Fibroblast of skin of right biceps (primary cell): ENCODE data around the gene SLC39A5.

Experiments used
- DNase-seq: peaks from one replicate; pipeline ENCODE4 v3.0.0-alpha.2; 2013

Gene SLC39A5

DNA sequence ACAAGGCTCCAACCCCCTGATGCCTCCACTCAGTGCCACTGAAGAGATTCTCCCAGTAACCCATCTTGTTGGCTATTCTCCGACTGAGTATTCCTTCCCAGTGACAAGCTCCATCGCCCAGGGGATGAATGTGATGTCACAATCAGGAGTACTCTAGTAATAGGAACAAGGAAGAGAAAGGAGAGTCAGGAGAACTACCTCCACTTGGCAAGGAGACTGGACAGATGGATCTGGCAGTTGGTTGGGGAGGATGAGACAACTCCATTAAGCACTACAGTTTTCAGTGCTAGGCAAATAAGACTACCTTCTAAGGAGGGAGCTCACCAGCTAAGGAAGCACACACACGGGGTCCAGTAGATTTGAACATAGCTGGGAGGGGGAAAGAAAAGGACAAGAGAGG, 13.4 kb upstream of the SLC39A5 start:
- DNase-seq, result no peak

DNA sequence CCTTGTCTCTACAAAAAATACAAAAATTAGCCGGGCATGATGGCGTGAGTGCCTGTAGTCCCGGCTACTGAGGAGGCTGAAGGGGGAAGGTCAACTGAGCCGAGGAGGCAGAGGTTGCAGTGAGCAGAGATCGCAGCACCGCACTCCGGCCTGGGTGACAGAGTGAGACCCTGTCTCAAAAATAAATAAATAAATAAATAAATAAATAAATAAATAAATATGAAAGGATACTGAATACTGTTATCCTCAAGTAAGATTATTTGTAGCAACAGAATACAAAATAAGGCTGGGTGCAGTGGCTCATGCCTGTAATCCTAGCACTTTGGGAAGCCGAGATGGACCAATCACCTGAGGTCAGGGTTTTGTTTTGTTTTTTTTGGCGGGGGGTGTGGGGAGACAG, 10.0 kb upstream of the SLC39A5 start:
- DNase-seq, result no peak

DNA sequence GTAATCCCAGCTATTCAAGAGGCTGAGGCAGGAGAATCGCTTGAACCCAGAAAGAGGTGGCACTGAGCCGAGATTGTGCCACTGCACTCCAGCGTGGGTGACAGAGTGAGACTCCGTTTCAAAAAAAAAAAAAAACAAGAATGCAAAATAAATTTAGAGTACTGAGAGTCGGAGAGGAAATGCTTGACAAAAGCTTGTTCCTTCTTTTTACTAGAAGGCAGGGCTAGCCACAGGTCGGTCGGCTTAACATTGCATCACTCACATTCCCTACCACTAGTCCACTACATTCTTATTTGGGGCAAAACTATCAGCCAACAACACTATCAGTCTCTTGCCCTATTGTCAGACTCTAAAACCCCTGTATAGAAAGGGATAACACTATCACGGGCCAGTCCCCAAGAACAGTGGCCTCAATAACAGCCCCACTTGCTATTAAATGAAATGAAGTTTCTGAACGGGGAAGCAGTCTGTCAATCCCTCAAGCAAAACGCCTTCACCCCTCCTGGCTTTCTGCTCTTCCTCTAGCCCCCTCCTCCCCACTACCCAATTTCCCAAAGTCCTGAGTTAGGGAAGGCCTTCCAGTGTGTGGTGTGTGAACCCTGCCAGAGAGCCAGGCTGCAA, 9.1 kb upstream of the SLC39A5 start:
- peak; percentile 52 for DNase-seq

DNA sequence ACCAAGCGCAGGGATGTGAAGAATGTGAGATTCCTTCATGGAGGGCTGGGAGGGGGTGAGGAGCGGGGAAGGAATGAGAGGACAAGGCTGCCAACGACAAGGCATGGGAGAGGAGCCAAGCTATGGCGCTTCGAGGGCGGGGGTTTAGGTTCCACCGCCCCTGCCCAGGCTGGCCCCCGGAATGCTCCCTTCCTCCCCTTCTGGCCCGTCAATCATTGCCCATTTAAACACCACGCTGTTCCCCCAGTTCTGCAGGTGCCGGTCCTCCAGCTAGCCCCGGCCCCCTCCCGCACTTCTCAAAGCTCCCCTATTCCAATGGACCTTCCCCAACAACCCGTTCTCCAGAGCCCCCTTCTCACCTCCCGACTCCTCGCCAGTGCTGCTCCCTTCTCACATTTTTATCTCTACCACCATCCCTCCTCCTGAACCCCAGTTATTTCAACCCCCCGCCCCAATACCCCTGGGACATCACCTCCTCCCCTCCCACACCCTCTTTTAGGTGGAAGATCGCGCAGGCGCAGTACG, 8.6 kb upstream of the SLC39A5 start:
- peak; percentile 87 for DNase-seq

DNA sequence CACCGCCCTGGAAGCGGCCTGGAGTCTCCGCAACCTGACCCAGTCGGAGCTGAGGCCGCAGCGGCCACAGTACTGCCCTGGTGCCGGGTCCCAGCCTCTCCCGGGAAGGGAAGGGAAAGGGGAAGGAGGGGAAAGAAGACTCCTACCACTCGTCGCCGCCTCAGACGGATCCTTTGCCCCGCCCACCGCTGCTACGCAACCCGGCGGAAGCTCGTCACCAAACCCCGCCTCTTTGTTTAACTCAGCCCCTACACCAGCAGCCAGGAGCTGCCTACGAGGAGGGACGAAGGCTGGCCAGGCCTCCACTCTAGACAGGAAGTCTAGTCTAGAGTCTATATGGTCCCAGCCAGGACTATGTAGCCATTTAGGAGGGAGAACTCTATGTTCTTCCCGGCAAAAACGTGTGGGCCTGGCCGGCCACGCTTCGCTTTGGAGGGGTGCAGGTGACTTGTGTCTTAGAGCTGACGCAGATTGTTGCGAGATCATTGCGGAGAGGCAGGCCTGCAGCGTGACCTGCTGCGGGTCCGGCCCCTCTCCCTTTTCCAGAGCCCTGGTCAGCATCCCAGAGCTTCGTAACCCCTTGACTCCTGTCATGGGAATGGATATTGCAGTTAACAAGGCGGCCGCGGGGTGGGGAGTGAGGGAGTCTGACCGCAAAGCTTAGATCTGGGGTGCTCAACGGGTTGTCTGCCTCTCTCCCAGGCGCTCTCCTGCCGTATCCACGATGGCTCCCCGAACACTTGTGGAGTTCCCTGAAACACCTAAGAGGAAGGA, 7.9 kb upstream of the SLC39A5 start, which contains the start of gene RNF41:
Gene RNF41 (minus strand): TSS at position 166 of the 774 bp plus-strand sequence. CDS start 7,875 bp downstream, outside the sequence.
- peak; percentile 98 for DNase-seq

DNA sequence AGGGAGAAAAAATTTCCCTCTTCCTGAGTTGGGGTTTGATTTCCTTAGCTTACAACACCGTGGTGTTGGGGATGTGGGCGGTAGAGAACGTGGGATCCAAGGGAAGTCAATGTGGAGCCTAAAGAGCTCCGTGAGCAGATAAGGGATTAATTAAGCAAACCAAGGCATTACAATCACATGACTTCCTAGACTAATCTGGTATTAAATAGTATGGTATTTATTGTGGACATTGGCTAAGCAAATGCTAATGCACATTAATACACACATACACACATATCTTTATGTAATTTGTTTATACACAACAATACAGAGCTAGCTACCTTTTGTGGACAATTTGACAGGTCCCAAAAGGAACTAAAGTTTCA, 7.3 kb upstream of the SLC39A5 start:
- DNase-seq, result no peak

DNA sequence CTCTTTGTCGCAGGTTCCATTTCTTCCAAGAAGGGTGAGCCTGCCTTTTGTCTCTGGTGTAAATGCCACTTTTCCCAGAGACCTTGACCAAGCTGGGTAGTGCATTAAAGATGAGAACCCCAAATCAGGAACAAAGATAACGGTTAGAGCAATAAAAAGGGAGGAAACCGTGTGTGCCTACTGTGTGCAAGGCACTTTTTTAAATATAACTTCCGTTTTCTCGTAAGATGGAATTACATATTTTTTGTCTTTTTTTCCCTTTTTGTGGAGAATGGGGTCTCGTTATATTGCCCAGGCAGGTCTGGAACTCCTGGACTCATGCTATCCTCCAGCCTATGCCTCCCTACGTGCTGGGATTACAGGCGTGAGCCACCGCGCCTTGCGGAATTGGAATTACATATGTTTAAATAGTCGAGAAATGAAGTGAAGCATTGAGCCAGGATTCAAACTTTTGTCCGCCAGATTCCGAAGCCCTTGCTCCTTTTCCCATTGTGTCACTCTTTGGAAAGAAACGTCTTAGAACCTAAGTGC, 6.2 kb upstream of the SLC39A5 start:
- DNase-seq, result no peak

DNA sequence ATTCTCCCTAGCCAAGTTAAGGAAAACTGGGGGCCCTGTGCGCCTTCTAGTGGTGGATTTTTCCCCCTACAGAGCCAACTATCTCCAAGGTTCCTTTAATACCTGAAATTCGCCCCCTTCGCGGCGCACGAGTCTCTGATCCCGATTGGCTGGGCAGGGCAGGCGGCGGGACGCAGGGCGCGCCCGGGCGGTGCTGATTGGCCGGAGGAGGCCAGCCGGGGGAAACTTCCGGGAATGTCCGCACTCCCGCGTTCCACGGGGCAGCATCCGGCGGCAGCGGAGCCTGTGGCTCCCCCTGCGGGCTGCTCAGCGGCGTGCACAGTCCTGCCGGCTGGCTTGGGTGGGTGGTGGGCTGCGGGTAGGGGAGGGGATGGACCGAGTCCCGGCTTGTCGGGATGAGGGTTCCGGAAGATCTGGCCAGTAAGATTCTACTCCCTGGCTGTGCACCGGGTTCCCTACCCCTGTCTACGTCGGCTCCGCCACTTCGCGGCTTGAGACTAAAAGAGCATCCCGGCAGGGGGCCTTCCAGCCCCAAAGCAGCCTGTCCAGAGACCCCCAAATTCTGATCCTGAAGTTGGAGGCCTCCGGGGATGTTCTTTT, 5.6 kb upstream of the SLC39A5 start, which contains the start of gene NABP2:
Gene NABP2 (plus strand): TSS at position 241 of the 600 bp plus-strand sequence. CDS start 515 bp downstream, outside the sequence.
- peak; percentile 99 for DNase-seq

DNA sequence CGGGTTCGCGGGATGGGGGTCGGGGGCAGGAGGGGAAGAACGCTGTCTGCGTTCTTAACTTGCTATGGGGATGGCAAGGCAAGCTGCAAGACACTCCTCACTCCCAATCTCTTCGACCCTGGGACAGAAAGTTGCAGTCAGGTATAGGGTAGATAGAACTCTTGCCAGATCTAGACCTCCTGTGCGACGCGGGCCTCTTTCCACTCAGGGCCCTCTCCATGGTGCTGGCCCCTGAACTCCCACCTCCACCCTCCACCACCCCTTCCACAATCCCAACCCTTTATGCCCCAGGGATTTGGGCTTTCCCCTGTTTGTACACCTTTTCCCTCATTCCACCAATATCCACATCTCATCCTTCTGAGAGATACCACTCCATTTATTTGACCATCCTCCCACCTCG, 4.9 kb upstream of the SLC39A5 start:
- no peak for DNase-seq

DNA sequence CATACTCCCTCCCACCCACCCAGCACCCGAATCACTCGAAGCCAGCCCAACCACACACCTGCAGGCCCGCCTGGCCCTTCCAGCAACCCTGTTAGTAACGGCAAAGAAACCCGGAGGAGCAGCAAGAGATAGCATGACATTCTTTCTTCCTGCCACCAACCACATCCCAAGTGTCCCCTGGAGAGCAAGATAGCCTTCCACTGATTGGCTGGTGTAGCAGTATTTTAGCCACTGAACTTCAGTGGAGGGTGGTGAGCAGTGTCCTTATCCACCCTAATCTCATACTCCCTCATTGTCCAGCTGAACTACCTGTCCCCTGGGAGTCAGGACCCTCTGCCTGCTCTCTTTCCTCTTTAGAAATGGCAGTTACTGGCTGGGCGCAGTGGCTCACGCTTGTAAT, 769 bp upstream of the SLC39A5 start:
- no peak for DNase-seq

DNA sequence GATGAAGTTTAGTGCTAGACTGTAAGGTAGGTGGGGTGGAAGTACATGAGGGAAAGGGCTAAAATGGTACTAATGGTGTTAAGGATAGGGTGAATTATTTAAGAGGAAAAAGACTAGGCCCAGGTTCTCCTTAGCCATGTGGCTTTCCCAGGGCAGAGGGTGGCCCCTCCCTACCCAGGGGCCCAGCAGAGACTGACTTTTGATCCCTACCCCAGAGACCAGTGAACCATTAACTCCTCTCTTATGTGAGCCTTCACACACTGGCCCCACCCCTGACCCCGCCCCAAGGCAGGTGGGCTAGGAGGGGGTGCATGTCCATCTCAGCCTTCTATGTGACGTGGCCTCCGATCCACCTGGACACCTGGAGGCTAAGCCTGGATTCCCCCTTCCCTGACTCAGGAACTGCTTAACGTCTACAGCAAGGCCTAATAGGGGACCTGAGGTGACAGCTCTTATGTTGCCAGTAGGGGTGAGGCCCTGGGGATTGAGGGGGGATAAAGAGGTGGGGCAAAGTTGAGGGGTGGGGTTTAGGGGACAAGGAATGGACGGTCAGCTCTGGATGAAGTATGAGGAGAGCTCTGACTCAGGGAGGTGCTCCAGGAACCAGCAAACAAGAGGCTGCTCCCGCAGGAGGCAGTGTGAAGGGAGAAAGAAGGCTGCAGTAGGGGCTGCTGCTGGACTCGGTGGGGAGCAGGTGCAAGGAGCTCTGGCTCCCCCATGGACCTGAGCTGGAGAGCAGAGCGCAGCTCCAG, 757 bp downstream of the SLC39A5 start:
- DNase-seq, result no peak

DNA sequence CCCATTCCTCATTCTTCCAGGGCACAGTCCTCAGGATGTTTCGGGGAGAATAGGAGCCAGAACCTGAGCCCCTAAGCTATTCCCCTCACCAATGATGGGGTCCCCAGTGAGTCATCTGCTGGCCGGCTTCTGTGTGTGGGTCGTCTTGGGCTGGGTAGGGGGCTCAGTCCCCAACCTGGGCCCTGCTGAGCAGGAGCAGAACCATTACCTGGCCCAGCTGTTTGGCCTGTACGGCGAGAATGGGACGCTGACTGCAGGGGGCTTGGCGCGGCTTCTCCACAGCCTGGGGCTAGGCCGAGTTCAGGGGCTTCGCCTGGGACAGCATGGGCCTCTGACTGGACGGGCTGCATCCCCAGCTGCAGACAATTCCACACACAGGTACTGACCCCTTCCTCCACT, 1.3 kb downstream of the SLC39A5 start:
- DNase-seq, result no peak

DNA sequence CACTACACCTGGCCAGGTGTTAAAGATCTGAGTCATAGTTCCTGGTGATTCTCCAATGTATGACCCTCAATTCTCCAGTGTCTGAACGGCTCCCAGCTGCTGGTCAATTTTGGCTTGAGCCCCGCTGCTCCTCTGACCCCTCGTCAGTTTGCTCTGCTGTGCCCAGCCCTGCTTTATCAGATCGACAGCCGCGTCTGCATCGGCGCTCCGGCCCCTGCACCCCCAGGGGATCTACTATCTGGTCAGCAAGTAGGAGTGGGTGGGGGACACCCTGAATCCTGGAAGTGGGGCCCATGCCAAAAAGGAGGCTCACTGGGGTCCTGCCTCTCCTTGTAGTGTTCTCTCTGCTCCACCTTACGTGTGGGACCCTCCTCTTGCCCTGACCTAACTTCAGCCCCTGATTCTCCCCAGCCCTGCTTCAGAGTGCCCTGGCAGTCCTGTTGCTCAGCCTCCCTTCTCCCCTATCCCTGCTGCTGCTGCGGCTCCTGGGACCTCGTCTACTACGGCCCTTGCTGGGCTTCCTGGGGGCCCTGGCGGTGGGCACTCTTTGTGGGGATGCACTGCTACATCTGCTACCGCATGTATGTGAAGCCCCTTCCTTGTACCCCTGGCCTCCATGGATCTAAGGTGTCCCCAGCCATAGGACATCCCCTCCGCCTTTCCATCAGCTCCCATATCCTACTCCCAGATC, 5.0 kb downstream of the SLC39A5 start:
- DNase-seq, result no peak

DNA sequence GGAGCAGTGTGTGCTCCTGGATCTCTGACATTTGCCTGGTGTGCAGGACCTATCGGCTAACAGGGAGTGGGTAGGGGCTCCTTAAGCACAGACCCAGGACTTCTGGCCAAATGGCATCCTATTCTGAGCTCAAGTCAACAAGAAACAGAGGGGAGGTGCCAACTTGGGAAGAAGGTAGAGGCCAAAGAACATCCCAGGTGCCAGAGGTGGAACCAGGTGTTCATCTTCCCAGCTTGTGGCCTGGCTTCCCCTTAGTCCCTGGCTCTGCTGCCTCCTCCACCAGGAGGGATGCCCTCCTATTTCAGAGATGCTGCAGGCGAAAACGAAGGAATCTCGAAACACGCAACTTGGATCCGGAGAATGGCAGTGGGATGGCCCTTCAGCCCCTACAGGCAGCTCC, 6.2 kb downstream of the SLC39A5 start:
- DNase-seq, result no peak

DNA sequence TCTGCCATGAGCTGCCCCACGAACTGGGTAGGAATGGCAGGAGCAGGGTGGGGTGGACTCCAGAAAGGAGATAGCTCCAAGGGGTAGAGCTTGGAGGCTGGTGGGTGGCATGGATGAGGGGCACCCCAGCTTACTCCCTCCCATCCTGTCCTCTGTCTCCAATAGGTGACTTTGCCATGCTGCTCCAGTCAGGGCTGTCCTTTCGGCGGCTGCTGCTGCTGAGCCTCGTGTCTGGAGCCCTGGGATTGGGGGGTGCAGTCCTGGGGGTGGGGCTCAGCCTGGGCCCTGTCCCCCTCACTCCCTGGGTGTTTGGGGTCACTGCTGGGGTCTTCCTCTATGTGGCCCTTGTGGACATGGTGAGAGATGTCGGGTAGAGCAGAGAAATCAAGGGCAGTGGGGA, 7.1 kb downstream of the SLC39A5 start:
- no peak for DNase-seq

DNA sequence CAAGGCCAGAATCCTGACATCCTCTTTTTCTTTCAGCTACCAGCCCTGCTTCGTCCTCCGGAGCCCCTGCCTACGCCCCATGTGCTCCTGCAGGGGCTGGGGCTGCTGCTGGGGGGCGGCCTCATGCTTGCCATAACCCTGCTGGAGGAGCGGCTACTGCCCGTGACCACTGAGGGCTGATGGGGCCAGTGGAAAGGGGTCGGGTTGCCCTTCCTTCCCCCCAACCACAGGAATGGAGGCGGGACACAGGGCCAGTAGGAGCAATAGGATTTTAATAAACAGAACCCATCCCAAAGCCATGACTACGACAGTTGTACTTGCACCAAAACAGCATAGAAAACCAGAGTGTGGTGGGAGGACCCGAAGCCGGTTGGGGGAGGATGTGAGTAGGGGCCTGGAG, 7.7 kb downstream of the SLC39A5 start:
- DNase-seq, result no peak

DNA sequence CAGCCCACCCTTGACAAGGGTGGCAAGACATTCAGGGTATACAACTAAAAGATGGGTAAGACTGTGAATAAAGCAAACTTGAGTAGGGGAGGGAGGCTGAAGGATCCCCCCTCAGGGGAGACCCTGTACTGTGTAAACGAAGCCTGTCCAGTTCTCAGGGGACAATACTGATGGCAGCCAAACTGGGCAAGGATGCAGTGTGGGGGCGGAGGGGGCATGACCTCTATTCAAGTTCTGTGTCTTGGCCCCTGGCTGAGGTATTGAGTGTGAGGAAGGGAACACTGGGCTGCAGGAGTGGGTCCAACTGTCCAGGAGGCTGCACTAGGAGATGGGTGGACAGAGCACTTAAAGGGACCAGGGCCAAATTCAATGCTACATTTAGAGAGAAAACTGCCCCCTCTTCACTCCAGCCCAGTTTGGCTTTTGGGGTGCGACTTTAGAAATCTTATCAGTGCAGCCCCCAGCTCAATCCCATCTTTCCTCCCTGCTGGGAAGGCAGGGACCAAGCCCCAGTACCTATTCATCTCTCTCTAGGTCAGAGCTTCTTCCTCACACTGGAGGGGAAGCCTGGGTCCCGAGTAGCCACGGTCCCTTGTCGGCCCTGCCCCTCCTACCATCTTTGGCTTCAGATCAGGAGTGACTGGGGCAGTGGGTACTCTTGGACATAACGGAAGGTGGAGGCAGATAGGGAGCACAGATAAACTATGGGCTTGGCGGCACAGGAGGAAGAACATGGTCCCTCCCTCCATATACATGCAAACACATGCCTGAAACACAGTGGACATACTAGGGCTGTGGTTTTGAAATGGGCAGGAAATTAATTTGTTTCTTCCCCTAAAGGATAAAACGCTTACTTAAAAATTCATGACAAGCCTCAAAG, 11.8 kb downstream of the SLC39A5 start:
- DNase-seq, result no peak

DNA sequence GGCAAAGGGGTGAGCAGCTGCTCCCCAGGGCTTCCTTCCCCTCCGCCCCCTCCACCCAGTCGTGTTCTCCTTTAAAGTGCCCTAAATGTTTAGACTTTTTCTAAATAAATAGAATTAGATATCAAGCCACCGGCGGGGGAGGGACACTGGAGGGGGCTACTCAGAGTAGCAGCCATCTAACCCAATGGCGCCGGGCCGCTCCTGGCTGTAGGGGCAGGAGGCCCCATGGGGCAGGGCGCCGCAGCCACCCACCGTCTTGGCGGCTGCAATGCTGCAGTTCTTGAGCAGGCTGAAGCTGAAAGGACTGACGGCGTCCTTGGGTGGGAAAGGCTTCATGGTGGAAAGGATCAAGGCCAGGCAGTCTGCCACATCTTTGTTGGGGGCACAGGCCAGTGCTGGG, 13.1 kb downstream of the SLC39A5 start:
- no peak for DNase-seq

DNA sequence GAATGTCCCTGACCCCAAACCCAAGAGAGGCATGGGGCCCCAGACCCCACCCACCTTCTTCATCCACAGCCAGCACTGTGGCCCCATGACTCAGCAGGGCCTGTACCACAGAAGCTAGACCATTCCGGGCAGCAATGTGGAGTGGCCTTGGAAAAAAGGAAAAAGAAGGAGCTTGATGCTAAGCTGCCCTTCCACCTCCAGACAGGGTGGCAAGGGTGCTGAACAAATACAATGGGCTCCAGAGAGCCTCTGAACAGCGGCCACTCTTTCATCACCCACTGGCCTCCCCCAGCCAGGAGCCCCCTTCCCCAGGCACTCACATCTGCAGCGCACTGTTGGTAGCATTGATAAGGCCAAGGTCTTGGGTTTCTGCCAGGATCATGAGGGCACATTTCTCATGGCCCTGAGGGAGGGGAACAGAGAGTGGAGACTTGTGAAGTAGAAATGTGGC, 13.9 kb downstream of the SLC39A5 start:
- no peak for DNase-seq

DNA sequence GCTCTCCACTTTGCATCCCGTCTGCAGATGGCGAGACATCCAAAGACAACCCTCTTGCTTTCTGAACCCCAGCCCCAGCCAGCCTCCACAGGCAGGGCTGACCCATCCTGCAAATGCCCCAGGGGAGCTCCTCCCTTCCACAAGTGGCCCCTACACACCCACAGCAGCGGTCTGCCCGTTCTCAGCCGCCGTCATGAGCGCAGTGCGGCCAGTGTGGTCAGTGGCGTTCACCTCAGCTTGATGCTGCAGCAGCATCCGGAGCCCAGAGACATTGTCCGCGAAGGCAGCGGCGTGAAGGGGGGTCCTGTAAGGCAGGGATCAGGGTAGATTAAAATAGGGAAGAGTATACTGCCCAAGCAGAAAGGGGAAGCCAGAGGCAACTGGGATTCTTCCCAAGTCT, 14.6 kb downstream of the SLC39A5 start:
- DNase-seq, result no peak

DNA sequence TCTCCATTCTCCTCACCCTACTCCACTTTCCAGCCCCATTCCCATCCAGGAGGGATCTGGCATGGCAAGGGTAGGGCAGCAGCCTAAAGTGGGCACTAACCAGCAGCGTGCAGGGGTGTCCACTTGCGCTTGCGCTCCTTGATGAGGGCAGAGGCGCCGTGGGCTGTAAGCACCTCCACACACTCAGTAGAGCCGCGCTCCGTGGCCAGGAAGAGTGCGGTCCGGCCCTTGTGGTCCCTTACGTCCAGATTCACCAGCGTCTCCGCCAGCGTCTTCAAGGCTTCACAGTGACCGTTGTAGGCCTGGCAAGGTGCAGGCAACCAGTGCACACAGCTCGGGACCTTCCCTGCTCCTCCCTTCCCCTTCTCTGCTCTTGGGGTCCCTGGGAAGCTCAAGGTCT, 18.1 kb downstream of the SLC39A5 start:
- no peak for DNase-seq
